ENCODE data around the gene ALG5. TPM values are rescaled to one million over a fixed set of nuclear protein-coding genes. Genes with fewer than 3 reads are reported as not detected.

The ALG5 gene
- total RNA-seq, 1 experiment from 2014 or later: 27.0 TPM

DNA sequence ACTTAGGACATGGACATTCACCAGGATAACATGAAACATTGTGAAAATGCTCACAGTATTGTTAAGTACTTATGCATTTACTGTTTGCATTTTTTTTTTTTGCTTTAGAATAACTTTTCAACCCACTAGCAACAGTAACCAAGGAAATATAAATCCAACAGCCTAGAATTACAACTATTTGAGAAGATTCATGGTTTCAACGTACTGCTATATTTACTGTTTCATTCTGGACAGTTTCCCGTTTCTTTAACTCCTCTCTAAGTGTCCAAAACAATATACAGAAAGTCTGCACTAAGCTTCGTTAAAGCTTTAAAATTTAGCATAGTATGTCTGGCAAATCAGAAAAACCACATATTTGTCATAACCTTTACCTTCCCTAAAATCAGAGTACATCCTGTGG lies 81.8 kb downstream of the ALG5 start:
- peaks cover 52% of the 10 kb centered on the region for H3K27me3 Mint-ChIP-seq (ENCODE audit: low read depth)
- no peak overlapping the region for H3K14ac ChIP-seq (ENCODE audit: insufficient read depth, low read length)
- no peaks in the 10 kb centered on the region for H4K20me1 ChIP-seq (ENCODE audit: control insufficient read depth, insufficient read depth, insufficient read length)
- H3K27ac ChIP-seq (ENCODE audit: insufficient read length, low read depth, low read length): no peak overlapping the region
- H3K18ac ChIP-seq (ENCODE audit: insufficient read length, low read depth, low read length): no peak overlapping the region
- no peak overlapping the region for H2BK20ac ChIP-seq (ENCODE audit: low read depth, low read length, poor library complexity, severe bottlenecking)
- no peak overlapping the region for H3K4me3 Mint-ChIP-seq
- H3K9me3 Mint-ChIP-seq: no peaks in the 10 kb centered on the region; a peak in 1 of 5 replicates
- H2BK12ac ChIP-seq (ENCODE audit: insufficient read length, low read depth, low read length): no peak overlapping the region
- H2AK5ac ChIP-seq (ENCODE audit: insufficient read length, low read length): no peak overlapping the region
- H2BK15ac ChIP-seq (ENCODE audit: low read depth, low read length): no peak overlapping the region
- H3K4me2 ChIP-seq (ENCODE audit: insufficient read depth, insufficient read length, low read length): no peak overlapping the region
- no peak overlapping the region for H3K4ac ChIP-seq (ENCODE audit: low read depth, low read length)
- TF ChIP-seq CTCF (conservative IDR thresholded peaks at IDR 0.05): no peak
- no CpG with 5 or more reads among the region's 3 CpGs for WGBS (ENCODE audit: extremely low coverage, insufficient read length, low lambda C conversion rate)
- H4K5ac ChIP-seq (ENCODE audit: insufficient read length, low read depth, low read length): no peak overlapping the region
- peaks cover 8 to 9% of the 10 kb centered on the region in 2 experiments for H3K4me1 Mint-ChIP-seq
- no peak overlapping the region for H2BK5ac ChIP-seq (ENCODE audit: insufficient read length, low read length)
- no peaks in the 10 kb centered on the region for H3K79me2 ChIP-seq (ENCODE audit: insufficient read depth, low read length)
- no peaks in the 10 kb centered on the region for H3K9me3 ChIP-seq (ENCODE audit: control insufficient read depth, low read depth, low read length)
- DNase-seq: no peak
- no peak overlapping the region for H2BK120ac ChIP-seq (ENCODE audit: low read depth, low read length, poor library complexity, severe bottlenecking)
- no peak overlapping the region for H3K56ac ChIP-seq (ENCODE audit: insufficient read length, low read depth, low read length)
- H3K9ac ChIP-seq (ENCODE audit: extremely low read depth, insufficient read length, low read length): no peak overlapping the region
- H3K27ac Mint-ChIP-seq: no peak overlapping the region
- H3T11ph ChIP-seq (ENCODE audit: low read length): no peak overlapping the region
- no peak overlapping the region for H4K91ac ChIP-seq (ENCODE audit: insufficient read length, low read depth, low read length)
- H3K23me2 ChIP-seq (ENCODE audit: insufficient read length, low read depth, low read length, poor library complexity, severe bottlenecking): peaks cover 7% of the 10 kb centered on the region
- H4K8ac ChIP-seq (replicated peaks; ENCODE audit: insufficient read length, low read depth, low read length): no peak overlapping the region
- H3K27me3 ChIP-seq (ENCODE audit: insufficient read depth, low read length): no peaks in the 10 kb centered on the region; the same call in 1 of the 2 replicates
- H3K4me1 ChIP-seq (ENCODE audit: insufficient read depth, low read length): no peaks in the 10 kb centered on the region
- H3K79me1 ChIP-seq (ENCODE audit: insufficient read depth, low read depth, low read length, poor library complexity, severe bottlenecking): no peaks in the 10 kb centered on the region
- H3K23ac ChIP-seq (ENCODE audit: insufficient read length, low read depth, low read length): no peak overlapping the region
- H3K36me3 Mint-ChIP-seq (ENCODE audit: insufficient read depth in 1 of 3, low read depth in 3 of 3): no peaks in the 10 kb centered on the region
- no peak overlapping the region for H2AFZ ChIP-seq (ENCODE audit: low read length)
